Measurements from ENCODE around the gene KATNB1.

The KATNB1 gene

DNA sequence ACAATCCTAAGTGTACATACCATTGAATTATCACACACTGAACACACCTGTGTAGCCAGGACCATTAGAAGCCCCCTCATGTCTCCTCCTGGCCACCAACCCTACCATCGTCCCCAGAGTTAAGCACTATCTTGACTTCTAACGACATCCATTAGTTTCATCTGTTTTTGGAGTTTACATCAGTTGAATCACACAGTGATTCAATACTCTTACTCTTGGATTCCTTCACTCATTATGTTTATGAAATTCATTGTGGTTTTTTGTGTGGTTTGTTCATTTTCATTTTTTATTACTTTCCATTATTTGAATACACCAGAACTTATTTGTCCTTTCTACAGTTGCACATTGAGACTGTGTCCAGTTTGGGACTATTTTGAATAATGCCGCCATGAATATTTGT, 27.4 kb upstream of the KATNB1 start:
- TF ChIP-seq PPARA (CRISPR knock-in tag; IDR thresholded peaks at IDR 0.05; ENCODE audit: borderline replicate concordance) (no peak), ZNF565 (CRISPR knock-in tag; conservative IDR thresholded peaks at IDR 0.05; ENCODE audit: low read depth) (no peak), RARB (CRISPR knock-in tag; IDR thresholded peaks at IDR 0.05) (no peak), ZFP3 (CRISPR knock-in tag; IDR thresholded peaks at IDR 0.05) (no peak), ZNF70 (CRISPR knock-in tag; IDR thresholded peaks at IDR 0.05) (no peak), TCF4 (CRISPR knock-in tag; IDR thresholded peaks at IDR 0.05; ENCODE audit: borderline replicate concordance) (no peak), ZNF8 (CRISPR knock-in tag; IDR thresholded peaks at IDR 0.05) (no peak), SNAI2 (CRISPR knock-in tag; IDR thresholded peaks at IDR 0.05) (no peak), GLIS3 (CRISPR knock-in tag; IDR thresholded peaks at IDR 0.05) (no peak)
- TF ChIP-seq, protein P1, sequence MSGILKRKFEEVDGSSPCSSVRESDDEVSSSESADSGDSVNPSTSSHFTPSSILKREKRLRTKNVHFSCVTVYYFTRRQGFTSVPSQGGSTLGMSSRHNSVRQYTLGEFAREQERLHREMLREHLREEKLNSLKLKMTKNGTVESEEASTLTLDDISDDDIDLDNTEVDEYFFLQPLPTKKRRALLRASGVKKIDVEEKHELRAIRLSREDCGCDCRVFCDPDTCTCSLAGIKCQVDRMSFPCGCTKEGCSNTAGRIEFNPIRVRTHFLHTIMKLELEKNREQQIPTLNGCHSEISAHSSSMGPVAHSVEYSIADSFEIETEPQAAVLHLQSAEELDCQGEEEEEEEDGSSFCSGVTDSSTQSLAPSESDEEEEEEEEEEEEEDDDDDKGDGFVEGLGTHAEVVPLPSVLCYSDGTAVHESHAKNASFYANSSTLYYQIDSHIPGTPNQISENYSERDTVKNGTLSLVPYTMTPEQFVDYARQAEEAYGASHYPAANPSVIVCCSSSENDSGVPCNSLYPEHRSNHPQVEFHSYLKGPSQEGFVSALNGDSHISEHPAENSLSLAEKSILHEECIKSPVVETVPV (CRISPR knock-in tag; IDR thresholded peaks at IDR 0.05): no peak
- TF ChIP-seq, protein P2, sequence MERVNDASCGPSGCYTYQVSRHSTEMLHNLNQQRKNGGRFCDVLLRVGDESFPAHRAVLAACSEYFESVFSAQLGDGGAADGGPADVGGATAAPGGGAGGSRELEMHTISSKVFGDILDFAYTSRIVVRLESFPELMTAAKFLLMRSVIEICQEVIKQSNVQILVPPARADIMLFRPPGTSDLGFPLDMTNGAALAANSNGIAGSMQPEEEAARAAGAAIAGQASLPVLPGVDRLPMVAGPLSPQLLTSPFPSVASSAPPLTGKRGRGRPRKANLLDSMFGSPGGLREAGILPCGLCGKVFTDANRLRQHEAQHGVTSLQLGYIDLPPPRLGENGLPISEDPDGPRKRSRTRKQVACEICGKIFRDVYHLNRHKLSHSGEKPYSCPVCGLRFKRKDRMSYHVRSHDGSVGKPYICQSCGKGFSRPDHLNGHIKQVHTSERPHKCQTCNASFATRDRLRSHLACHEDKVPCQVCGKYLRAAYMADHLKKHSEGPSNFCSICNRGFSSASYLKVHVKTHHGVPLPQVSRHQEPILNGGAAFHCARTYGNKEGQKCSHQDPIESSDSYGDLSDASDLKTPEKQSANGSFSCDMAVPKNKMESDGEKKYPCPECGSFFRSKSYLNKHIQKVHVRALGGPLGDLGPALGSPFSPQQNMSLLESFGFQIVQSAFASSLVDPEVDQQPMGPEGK (CRISPR knock-in tag; IDR thresholded peaks at IDR 0.05; ENCODE audit: borderline replicate concordance): no peak
- no peak for ATAC-seq

- TF ChIP-seq SNAI2 (CRISPR knock-in tag; IDR thresholded peaks at IDR 0.05) (no peak), BACH2 (CRISPR knock-in tag; IDR thresholded peaks at IDR 0.05; ENCODE audit: borderline replicate concordance) (no peak), ZNF565 (CRISPR knock-in tag; conservative IDR thresholded peaks at IDR 0.05; ENCODE audit: low read depth) (no peak), ZNF8 (CRISPR knock-in tag; IDR thresholded peaks at IDR 0.05) (no peak), ZNF70 (CRISPR knock-in tag; IDR thresholded peaks at IDR 0.05) (no peak), RARB (CRISPR knock-in tag; IDR thresholded peaks at IDR 0.05) (no peak), TCF4 (CRISPR knock-in tag; IDR thresholded peaks at IDR 0.05; ENCODE audit: borderline replicate concordance) (no peak), OSR1 (CRISPR knock-in tag; IDR thresholded peaks at IDR 0.05) (no peak), ZFP3 (CRISPR knock-in tag; IDR thresholded peaks at IDR 0.05) (no peak), POU6F1 (CRISPR knock-in tag; IDR thresholded peaks at IDR 0.05; ENCODE audit: borderline replicate concordance, low read depth) (no peak), PPARA (CRISPR knock-in tag; IDR thresholded peaks at IDR 0.05; ENCODE audit: borderline replicate concordance) (no peak), ISL1 (CRISPR knock-in tag; IDR thresholded peaks at IDR 0.05) (no peak), GLIS3 (CRISPR knock-in tag; IDR thresholded peaks at IDR 0.05) (no peak), CSDC2 (CRISPR knock-in tag; IDR thresholded peaks at IDR 0.05) (no peak), ZFP30 (CRISPR knock-in tag; IDR thresholded peaks at IDR 0.05) (no peak)
- ATAC-seq: no peak
Measured at GRCh38 chr16:57709663-57710062, 25.9 kb upstream of the KATNB1 start.

DNA sequence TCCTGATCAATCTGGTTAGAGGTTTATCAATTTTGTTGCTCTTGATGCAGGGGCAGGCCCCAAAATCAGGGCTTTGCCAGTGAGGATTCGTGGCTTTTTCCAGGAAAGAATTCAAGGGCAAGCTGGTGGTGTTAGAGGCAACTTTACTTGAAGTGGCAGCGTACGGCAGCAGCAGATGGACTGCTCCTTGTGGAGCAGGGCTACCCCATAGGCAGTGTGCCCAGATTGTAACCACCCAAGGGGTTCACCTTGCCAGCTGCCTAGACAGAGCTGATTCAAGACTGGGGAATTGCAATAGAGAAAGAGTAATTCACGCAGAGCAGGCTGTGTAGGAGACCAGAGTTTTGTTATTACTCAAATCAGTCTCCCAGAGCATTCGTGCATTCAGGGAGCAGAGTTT, 24.2 kb upstream of the KATNB1 start:
- no peak for ATAC-seq

More for the DNA sequence above, 24.2 kb upstream of the KATNB1 start:
- TF ChIP-seq, protein P1 (CRISPR knock-in tag; IDR thresholded peaks at IDR 0.05): no peak
- TF ChIP-seq ESRRG (CRISPR knock-in tag; IDR thresholded peaks at IDR 0.05) (no peak), POU6F1 (CRISPR knock-in tag; IDR thresholded peaks at IDR 0.05; ENCODE audit: borderline replicate concordance, low read depth) (no peak), ZFP30 (CRISPR knock-in tag; IDR thresholded peaks at IDR 0.05) (no peak), ZC3H10 (CRISPR knock-in tag; IDR thresholded peaks at IDR 0.05) (no peak), ZFP3 (CRISPR knock-in tag; IDR thresholded peaks at IDR 0.05) (no peak), OSR1 (CRISPR knock-in tag; IDR thresholded peaks at IDR 0.05) (no peak), ISL1 (CRISPR knock-in tag; IDR thresholded peaks at IDR 0.05) (no peak), CREB5 (CRISPR knock-in tag; IDR thresholded peaks at IDR 0.05; ENCODE audit: low read depth) (no peak), ZNF8 (CRISPR knock-in tag; IDR thresholded peaks at IDR 0.05) (no peak), ARNTL (CRISPR knock-in tag; IDR thresholded peaks at IDR 0.05; ENCODE audit: borderline replicate concordance, low read depth) (no peak), ZNF565 (CRISPR knock-in tag; conservative IDR thresholded peaks at IDR 0.05; ENCODE audit: low read depth) (no peak), GLIS3 (CRISPR knock-in tag; IDR thresholded peaks at IDR 0.05) (no peak), BACH2 (CRISPR knock-in tag; IDR thresholded peaks at IDR 0.05; ENCODE audit: borderline replicate concordance) (no peak)
- TF ChIP-seq, protein P2 (CRISPR knock-in tag; IDR thresholded peaks at IDR 0.05; ENCODE audit: borderline replicate concordance): no peak
